SK-N-MC (cell line): ENCODE data around the gene ANKRD40CL.

Experiments used
- EZH2 ChIP-seq: fragments of 200-600 bp; sonication (generic); IDR thresholded peaks from one replicate; pipeline ENCODE4 v1.6.1; 2017; ENCODE audit warnings: antibody characterized with exemption
- FOXP2 ChIP-seq: optimal IDR thresholded peaks from 2 replicates; pipeline ENCODE3; 2011; ENCODE audit warnings: mild to moderate bottlenecking, moderate library complexity; ENCODE audit not compliant: insufficient read depth; ENCODE audit errors: extremely low read length, control extremely low read depth
- POLR2AphosphoS5 ChIP-seq: IDR thresholded peaks from 2 replicates; pipeline ENCODE4 v1.6.1; 2012; ENCODE audit warnings: mild to moderate bottlenecking, low read depth, low read length, borderline replicate concordance

- TF ChIP-seq POLR2AphosphoS5 (no peak), EZH2 (no peak), FOXP2 (no peak)
Measured at GRCh38 chr17:50722746-50723145, 44.6 kb downstream of the ANKRD40CL start.
